ENCODE results near the gene DHRSX. TPM values are rescaled to one million over a fixed set of nuclear protein-coding genes. Genes with fewer than 3 reads are reported as not detected.

DHRSX gene
- total and polyA plus RNA-seq, 2 of the 8 experiments (the other 6 are each of a cell fraction or from before 2014, with no cell fraction given) = 35.1 to 43.4 TPM

DNA sequence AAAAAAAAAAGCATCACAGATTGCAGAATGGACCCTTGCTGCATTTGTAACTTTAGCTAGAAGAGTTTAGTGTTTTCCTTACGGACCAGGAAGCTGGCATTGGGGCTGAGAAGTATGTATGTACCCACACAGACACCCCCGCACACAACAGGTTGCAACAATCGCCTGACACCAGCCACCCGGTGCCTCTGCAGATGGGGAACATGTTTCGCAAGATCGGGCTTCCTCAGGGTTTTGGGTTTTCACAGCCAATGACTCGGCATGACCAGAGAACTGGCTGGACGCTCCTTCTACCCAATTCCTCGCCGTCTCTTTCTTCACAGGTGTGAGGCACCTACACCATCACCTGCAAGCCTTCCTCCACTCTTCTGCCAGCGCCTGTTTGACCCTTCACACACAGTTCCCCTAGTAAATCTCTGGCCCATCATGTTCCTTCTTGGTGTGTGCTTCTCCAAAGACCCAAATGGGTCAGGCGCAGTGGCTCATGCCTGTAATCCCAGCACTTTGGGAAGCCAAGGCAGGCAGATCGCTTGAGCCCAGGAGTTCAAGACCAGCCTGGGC is 70.4 kb downstream of the DHRSX start (continued):
- TF ChIP-seq EZH2 (IDR thresholded peaks at IDR 0.05; ENCODE audit: low read depth, low read length, severe bottlenecking) = no peak
